ENCODE measurements around the gene DCAF8.

Gene DCAF8

DNA sequence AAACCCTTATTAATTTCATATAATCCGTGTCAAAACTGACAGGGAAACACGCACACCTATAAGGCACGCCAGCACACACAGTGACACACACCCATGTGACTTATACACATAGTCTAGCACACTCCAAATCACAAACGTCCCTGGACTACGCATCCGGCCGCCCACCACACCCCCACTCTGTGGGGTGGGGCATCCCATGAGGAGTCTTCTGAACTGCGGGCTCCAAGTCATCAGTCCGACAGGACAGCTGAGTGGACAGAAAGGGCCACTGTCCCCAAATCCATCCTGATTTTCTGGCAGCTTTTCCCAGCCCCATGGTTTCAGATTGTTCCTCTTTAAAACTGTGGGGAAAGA lies 56.3 kb downstream of the DCAF8 start:
- Histone ChIP-seq H3K4me1 (ENCODE audit: control insufficient read depth in 1 of 2, insufficient read depth in 1 of 2, low read depth in 1 of 2, low read length in 1 of 2) (peaks cover 11 to 15% of the 10 kb centered on the region in 2 experiments), H3K27ac (no peak overlapping the region), H3K9me3 (no peaks in the 10 kb centered on the region), H3K27me3 (peaks cover 24% of the 10 kb centered on the region), H3K36me3 (peaks cover 15% of the 10 kb centered on the region), H3K4me3 (ENCODE audit: low read depth in 1 of 2, low read length in 1 of 2) (peak overlapping the region; percentile 52 to 56)
- TF ChIP-seq, protein P1, sequence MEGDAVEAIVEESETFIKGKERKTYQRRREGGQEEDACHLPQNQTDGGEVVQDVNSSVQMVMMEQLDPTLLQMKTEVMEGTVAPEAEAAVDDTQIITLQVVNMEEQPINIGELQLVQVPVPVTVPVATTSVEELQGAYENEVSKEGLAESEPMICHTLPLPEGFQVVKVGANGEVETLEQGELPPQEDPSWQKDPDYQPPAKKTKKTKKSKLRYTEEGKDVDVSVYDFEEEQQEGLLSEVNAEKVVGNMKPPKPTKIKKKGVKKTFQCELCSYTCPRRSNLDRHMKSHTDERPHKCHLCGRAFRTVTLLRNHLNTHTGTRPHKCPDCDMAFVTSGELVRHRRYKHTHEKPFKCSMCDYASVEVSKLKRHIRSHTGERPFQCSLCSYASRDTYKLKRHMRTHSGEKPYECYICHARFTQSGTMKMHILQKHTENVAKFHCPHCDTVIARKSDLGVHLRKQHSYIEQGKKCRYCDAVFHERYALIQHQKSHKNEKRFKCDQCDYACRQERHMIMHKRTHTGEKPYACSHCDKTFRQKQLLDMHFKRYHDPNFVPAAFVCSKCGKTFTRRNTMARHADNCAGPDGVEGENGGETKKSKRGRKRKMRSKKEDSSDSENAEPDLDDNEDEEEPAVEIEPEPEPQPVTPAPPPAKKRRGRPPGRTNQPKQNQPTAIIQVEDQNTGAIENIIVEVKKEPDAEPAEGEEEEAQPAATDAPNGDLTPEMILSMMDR (IDR thresholded peaks at IDR 0.05) = no peak

GRCh38 chr1:160205242-160206035 lies 56.9 kb downstream of the DCAF8 start, which contains the start of gene PEA15:
TSS of gene PEA15 (plus strand) at chr1:160205384. CDS start at chr1:160211545, 6,161 bp downstream.
- Histone ChIP-seq H3K4me3 (ENCODE audit: low read depth in 1 of 2, low read length in 1 of 2) (peak within 1 kb of the TSS; percentile 52 to 56), H3K27me3 (peaks cover 24% of the 10 kb centered on the region), H3K36me3 (peaks cover 13% of the 10 kb centered on the region), H3K9me3 (no peaks in the 10 kb centered on the region), H3K27ac (no peak within 1 kb of the TSS), H3K4me1 (ENCODE audit: control insufficient read depth in 1 of 2, insufficient read depth in 1 of 2, low read depth in 1 of 2, low read length in 1 of 2) (peaks cover 11 to 15% of the 10 kb centered on the region in 2 experiments)
- TF ChIP-seq, protein P1 (IDR thresholded peaks at IDR 0.05) = no peak

GRCh38 chr1:160204526-160205241 lies 57.7 kb downstream of the DCAF8 start:
- TF ChIP-seq, protein P1 (IDR thresholded peaks at IDR 0.05) = no peak
- Histone ChIP-seq H3K36me3 (peaks cover 8% of the 10 kb centered on the region), H3K27ac (no peak overlapping the region)

GRCh38 chr1:160200786-160201185 lies 61.6 kb downstream of the DCAF8 start:
- Histone ChIP-seq H3K9me3 (no peaks in the 10 kb centered on the region), H3K27ac (no peak overlapping the region), H3K4me1 (ENCODE audit: control insufficient read depth in 1 of 2, insufficient read depth in 1 of 2, low read depth in 1 of 2, low read length in 1 of 2) (peaks cover 7 to 12% of the 10 kb centered on the region in 2 experiments), H3K36me3 (no peaks in the 10 kb centered on the region), H3K4me3 (ENCODE audit: low read depth in 1 of 2, low read length in 1 of 2) (no peak overlapping the region), H3K27me3 (peaks cover 19% of the 10 kb centered on the region)
- TF ChIP-seq, protein P1 (IDR thresholded peaks at IDR 0.05) = no peak

More at GRCh38 chr1:160204526-160205241, 57.7 kb downstream of the DCAF8 start:
- Histone ChIP-seq H3K27me3 (peaks cover 24% of the 10 kb centered on the region), H3K9me3 (no peaks in the 10 kb centered on the region), H3K4me1 (ENCODE audit: control insufficient read depth in 1 of 2, insufficient read depth in 1 of 2, low read depth in 1 of 2, low read length in 1 of 2) (peaks cover 11 to 15% of the 10 kb centered on the region in 2 experiments), H3K4me3 (ENCODE audit: low read depth in 1 of 2, low read length in 1 of 2) (peak overlapping the region in 1 of 2 experiments; percentile 56)

DNA sequence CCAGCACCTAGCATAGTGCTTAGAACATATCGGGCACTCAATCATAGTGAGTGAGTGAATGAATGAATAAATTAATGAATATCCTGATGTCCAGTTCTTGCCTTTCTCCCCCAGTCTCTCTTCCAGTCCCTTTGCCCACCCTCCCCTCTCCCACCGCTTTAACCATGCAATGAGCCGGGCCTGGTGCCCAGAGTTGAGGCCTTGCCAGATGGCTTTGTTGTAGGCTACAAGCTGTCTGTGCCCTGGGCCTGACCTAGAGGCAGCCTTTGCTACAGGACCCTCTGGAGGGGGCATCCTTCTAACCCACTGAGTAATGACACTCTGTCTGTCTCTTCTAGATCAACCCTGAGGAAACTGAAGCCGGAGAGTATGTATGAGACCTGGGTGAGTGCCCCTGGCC lies 65.1 kb downstream of the DCAF8 start:
- H3K27ac ChIP-seq = no peak overlapping the region
- H3K27me3 ChIP-seq = peaks cover 12% of the 10 kb centered on the region
- TF ChIP-seq, protein P1 (IDR thresholded peaks at IDR 0.05) = no peak
- H3K4me3 ChIP-seq (ENCODE audit: low read depth in 1 of 2, low read length in 1 of 2) = no peak overlapping the region
- H3K36me3 ChIP-seq = no peaks in the 10 kb centered on the region
- no peaks in the 10 kb centered on the region for H3K4me1 ChIP-seq (ENCODE audit: control insufficient read depth in 1 of 2, insufficient read depth in 1 of 2, low read depth in 1 of 2, low read length in 1 of 2)
- no peaks in the 10 kb centered on the region for H3K9me3 ChIP-seq
